HG02884 (cell line): ENCODE data around the gene DCAF10.
"Not testable (repeated sequence)": the region's sequence is repeated elsewhere in the genome, so short reads cannot be mapped to it uniquely, and the experiment has no call there.

Experiments
- ATAC-seq: cut with Tn5 transposase; IDR thresholded peaks from one replicate; pipeline ENCODE4 v1.9.1; 2021; ENCODE audit warnings: mild to moderate bottlenecking, moderate library complexity; ENCODE audit not compliant: unreplicated experiment

DCAF10 gene

DNA sequence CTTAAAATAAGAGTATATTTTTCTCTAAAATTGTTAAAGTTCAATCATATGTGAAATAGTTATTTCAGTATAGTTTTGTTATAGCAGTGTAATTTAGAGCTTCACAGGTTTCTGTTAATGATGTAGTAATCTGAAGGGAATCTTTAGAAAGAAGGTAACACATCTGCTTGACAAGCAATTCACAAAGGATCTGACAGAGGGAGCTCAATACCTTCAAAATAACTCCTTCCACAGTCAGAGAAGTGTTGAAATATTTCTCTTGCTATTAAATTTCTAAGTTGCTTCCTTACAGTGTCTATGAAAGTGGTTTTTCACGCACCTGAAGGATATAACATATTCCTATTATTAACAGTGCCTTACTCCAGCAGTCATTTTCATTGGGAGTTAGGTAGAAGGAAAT lies 58.4 kb downstream of the DCAF10 start:
- no peak for ATAC-seq

DNA sequence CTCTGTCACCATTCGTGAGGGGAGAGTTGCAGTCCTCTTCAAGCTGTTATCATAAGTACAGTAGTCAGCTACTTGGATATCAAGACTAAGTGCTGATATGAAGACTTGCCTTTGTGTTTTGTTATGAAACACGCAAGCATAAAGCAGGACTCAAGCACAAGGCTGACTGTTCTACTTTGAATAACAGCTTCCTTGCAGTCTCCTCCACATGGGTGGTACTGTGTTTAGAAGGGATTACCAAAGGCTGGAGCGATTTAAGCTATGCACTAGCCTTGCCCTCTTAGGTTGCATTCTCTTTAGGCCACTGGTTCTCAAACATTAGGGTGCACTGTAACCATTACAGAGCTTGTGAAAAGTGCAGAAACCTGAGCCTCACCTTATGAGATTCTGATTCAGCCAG lies 61.9 kb downstream of the DCAF10 start:
- ATAC-seq = no peak

DNA sequence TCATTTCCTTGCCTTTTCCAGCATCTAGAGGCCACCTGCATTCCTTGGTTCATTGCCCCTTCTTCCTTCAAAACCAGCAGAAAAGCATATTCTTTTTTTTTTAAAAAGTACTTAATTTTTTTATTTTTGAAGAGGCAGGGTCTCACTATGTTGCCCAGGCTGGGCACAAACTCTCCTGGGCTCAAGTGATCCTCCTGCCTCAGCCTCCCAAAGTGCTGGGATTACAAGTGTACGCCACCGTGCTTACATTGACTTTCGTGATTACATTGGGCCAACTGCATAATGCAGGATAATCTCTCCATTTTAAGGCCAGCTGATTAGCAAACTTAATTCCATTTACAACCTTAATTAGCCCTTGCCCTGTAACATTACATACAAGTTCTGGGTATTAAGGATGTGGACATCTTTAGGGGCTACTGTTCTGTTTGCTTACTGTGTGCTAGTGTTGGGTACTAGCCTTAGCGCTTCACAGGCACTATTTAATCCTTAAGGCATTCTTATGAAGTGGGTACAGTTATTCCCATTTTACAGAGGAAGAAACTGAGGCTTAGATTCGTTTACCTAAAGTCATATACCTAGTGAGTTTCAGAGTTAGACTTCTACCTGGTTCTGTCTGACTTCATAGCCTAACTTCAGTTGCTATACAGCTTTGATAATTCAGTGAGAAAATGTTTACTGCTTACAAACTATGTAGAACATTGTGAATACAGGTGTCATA lies 69.6 kb downstream of the DCAF10 start:
- ATAC-seq = no peak

DNA sequence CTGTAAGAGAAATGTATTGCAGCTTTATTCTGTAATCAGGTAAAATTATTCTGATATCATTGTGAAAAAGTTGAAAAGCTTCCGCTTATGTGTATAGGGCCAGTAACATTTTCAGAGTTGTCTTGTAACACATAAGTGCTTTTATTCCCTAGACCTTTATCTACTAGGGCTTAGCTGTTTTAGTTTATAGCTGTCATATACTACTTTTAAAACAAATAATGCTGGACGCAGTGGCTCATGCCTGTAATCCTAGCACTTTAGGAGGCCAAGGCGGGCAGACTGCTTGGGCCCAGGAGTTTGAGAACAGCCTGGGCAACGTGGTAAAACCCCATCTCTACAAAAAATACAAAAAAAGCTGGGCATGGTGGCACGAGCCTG lies 70.2 kb downstream of the DCAF10 start:
- ATAC-seq = no peak

DNA sequence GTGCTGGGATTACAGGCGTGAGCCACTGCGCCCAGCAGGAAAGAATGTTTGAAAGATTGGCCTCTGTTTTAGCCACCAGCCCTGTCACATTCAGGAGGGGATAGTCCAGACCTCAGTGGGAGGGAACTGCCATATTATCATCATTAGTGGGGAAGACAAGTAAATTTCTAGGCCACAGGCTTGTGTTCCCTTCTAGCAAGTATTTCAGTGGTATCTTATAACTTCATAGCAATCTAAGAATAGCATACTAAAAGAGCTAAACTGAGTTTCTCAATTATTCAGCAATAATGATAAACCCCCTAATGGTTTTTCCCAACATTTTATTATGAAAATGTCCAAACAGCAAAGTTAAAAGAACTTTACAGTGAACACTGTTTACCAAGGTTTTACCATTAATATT lies 73.4 kb downstream of the DCAF10 start:
- no peak for ATAC-seq

DNA sequence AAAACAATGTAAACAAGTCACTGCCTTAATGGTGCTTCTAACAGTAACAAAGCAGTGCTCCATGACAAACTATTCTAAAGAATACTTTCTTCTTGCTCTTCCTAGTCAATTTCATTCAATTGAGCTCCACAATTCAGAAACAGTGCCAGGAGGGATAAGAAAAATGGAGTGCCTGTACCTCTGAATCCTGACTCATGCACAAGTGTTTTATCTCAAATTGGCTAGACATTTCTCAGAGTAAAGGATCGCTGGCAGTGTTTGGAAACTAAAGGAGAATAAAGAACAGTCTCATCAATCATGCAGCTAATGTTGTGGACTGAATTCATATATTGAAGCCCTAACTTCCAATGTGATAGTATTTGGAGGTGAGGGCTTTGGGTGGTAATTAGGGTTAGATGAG lies 75.8 kb downstream of the DCAF10 start:
- no peak for ATAC-seq

DNA sequence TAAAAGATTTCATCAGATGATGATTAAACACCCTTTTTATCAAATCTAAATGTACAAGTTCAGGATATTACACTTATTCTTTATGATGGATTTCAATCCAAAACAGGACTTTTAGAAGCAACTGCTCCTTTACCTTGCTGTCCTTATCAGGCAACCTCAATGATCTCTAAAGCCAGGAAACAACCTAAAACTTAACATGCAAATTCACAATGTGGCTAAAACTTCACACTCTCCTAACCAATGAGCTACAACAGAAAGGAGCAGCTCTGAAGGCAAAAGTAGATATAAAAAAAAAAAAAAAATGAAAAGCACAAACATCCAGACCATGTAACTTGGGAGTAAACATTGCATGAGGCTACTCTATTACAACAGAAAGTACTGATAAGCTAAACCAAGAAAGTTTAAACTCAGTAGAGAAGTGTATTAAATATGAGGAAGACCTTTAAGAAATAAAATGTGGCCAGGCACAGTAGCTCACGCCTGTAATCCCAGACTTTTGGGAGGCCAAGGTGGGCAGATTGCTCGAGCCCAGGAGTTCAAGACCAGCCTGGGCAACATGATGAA lies 80.4 kb downstream of the DCAF10 start:
- ATAC-seq = no peak

DNA sequence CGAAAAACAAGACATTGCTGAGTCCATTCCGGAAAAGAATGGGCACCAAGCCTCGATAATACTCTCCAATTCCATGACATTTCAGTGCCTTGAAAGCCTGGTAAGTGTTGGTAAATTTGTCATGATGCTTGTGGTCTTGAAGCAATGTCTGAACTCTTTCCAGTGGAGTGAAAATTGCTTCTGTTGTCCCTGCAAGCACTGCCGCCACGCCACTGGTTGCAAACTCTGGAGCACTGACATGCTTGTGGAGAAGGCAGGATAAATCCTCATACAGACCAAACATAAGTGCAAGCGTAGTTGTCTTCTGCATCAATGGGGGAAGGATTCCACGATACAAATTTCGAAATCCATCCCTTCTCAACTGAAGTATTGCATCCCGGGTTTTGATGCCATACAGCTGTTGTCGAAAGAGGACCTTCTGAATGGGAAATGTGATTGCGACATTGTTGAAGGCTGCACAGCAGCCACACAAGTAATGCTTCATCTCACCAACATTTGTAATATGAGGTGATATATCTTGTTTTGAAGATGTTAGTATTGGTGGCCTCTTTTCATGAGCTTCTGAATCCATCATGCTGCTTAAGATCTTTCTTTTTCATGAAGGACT lies 87.5 kb downstream of the DCAF10 start:
- not testable (repeated sequence) for ATAC-seq

DNA sequence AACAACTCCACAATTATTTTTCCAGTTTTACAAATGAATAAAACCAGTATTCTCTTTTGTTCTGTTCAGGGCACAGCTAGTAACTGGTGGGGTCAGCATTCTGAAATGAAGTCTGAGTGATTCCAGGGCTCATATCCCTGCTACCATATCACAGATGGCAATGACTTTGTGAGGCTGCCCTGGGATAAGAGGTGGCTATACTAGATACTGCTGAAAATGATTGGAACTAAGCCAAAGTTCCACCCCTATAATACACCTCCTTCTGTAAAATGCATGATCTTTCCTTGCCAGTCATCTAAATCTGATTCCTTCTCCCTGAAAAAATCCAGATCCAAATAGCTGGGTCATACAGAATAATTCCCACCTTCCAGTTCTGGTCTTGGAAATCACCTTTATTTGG lies 88.9 kb downstream of the DCAF10 start:
- ATAC-seq = no peak

DNA sequence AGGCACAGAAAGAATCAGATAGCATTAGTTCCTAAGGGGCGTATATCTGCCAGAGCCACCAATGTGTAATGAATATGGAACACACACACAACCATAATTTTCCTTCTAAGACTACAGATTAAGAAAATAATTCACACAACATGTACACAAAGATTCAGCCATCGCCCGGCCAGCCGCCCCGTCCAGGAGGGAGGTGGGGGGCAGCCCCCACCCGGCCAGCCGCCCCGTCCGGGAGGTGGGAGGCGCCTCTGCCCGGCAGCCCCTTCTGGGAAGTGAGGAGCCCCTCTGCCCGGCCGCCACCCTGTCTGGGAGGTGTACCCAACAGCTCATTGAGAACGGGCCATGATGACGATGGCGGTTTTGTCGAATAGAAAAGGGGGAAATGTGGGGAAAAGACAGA lies 90.4 kb downstream of the DCAF10 start:
- not testable (repeated sequence) for ATAC-seq

DNA sequence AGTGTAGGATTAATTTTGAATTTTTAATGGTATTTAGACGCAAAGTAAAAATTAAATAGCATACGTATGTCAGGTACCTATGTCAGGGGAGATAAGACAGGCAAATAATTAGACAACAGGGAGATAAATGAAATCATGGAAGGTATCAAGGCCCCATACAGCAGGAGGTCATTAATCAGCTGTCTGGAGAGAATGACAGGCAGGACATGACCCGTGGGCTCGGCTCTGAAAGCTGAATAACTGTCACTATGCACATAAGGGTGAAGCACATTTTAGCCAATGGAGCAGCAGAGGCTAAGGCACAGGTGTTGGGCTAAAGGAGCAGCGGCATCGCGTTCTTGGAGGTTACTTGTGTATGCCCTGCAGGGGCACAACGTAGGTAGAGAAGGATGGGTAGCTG lies 91.5 kb downstream of the DCAF10 start:
- ATAC-seq = no peak

DNA sequence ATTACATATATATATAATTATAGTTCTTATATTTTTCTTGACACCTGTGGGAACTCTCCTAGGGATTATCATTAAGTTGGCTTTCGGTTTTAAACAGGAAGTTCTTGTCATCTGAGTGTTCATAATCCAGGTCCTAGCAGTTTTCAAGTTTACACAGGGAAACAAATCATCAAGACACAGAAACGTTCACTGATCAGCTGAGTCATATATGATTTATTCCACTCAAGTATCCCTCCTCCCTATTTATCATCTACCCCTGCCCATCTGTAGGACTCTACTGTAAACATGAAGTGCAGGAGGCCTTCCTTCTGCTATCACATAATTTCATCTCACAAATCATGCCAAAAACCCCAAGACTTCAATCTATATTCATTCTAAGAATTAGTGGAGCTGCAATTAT lies 97.1 kb downstream of the DCAF10 start:
- ATAC-seq = no peak

DNA sequence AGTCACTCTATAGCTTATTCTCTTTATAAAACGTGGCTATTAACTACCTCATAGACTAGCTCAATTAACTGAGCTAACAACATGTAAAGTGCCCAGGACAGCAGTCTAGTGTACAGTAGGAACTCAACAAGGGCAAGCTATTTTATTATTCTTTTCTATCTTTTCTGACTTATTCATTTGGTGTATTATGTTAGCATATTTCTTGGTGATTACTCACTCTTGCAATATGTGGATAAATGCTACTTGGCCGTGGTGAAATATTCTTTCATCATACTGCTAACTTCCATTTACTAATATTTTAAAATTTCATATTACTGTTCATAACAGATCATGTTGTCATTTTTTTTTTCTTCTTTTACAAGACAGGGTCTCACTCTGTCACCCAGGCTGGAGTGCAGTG lies 98.4 kb downstream of the DCAF10 start:
- ATAC-seq = no peak

DNA sequence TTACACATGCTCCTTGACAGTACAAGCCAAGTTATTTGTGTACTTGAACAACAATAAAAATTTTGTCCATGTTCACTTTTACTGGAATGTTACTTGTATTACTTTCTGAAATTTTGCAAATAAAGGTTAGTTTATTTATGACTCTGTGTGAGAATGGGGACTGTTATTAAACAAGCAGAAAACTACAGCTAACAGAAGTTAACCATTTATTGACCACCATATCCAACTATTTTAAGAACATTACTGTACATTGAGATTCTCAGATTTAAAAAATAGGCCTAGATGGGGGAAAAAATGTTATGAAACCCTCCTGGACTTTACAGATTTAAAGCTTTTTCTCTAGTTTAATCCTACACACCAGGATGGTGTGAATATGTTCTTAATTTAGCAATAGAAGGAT lies 101.5 kb downstream of the DCAF10 start:
- no peak for ATAC-seq

DNA sequence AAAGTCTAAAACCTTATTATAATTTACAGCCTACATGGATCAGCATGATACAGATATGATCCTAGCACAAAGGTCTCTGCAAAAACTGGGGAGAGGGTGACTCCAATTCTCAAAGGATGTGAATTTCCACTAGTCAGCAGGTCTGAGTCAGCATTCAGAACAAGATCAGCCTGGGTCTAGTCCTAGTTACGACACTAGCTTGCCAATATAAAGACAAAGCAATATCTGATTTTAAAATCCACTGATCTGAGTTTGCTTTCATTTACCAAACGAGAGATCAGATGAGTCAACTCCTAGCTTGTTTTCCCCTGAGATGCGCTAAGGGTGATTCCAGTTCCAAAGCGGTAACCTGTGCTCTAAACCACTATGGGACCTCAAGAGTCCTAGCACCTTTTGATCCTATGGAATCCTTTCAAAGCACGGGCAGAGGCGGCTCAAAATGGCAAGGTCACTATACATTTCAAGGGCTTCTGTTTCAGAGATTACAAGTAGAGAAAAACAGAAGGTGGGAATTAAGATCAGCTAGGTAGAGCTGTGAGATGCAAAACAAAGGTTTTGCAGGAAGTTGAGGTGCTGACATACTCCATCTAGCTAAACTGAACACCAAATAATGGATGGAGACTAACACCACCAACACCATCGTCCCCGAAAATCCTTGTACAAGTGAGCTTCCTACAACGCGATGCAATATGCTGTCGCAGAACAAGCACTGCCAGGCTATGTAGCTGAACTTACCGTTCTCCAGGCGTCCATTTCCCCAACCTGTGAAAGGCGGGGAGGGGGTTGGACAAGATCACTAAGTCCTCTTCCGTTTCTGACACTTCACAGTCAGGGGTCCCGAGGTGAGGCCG lies 102.4 kb downstream of the DCAF10 start:
- no peak for ATAC-seq

DNA sequence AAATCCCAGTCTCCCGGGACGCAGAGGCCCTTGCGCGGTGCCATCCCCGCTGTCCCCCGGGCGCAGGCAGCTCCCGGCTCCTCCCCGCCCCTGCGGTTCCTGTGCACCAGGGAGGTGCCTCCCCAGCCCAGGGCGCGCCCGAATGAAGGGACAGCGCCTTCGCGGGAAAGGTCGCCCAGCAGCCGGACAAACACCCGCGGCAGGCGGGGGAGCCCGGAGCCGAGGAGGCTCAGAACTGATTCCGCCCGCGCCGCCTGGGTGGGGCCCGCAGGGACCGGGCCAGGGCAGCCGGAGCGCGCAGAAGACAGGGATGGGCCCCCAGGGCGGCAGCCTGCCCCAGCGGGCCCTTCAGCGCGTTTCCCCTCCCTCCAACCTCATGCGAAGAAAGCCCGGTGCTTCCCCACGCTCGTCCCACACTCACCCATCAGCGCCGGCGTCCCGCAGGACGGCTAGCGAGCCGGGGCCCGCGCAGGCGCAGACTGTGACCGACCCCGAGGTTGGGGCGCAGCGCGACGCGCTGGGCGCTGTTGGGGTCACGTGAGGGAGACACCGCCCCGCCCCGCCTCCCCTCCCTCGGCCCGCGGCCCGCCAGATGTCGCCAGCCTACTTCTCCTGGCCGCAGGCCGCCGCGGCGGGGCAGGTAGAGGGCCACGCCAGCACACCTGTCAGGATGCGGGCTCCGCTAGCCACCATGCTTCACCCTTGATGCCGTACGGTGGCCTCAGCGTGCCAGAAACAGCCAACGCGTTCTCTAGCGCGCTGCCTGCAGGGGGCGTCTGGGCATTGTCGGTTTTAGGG lies 103.2 kb downstream of the DCAF10 start, which contains the start of gene SLC25A51:
Gene SLC25A51, minus strand, starts transcription at position 481 of the 798 bp plus-strand sequence. CDS start 15,577 bp downstream, outside the sequence.
- peak; percentile 75 for ATAC-seq

DNA sequence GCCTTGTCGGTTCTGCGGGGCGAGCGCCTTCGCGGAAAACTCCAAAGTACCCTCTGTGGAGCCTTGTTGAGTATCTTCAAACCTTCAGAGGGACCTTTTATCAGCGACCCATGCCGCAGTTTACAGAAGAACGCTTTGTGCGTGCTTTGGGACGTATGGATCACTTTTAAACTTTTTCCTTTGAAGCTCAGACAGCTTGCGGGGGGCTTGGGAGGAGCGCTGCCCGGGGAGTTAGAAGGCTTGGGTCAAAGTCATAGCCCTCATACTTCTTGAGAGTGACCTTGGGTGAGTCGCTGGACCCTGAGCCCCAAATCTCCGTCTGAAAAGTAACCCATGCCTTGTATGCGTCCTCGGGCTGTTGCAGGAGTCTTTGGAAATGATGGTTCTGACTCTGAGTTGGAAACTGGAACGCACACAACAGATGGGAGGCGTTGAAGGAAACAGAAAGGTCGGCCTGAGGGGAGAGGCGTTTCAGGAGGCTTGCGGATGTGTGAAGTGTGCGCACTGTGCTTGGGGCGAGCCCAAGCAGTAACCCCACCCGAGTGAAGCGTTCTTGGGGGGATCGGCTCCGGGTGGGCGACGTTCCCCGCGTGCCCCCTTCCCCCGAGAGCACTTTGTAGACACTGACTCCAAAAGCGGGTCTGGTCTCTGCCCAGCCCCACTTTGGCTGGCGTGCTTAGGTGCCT lies 104.0 kb downstream of the DCAF10 start:
- no peak for ATAC-seq

DNA sequence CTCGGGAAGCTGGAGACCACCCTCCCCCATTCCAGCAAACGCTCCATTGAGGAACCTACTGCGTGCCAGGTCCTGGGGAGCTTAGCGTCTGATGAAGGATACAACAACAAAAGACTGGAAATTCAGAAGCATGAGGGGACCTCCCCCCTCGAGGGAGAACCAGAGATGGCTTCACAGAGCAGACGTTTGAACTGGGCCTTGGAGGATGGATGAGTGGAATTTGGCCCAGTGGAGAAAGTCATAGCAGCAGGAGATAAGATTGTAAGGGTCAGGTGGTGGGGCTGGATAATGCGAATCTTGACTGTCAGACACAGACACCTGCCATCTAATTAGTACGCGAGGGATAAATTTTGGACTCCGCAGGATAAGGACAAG lies 104.5 kb downstream of the DCAF10 start:
- ATAC-seq = no peak

DNA sequence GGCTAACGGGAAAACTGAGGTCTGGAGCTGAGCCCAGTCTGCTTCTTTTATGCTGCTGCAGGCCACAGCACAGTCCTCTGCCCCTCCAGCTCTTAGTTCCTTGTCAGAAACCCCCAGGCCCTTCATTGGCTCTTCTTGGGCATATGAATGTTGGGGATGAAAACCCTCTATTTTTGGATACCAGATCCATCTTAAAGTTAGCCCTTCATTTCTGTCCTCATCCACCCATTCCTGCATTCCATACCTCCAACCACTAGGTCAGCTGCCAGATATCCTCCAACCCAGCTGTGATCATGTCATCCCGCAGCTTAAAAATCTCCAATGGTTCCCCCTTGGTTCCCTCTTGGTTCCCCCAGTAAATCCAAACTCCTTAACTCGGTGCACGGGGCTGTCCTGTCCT lies 105.2 kb downstream of the DCAF10 start:
- ATAC-seq = no peak
